ENCODE data around the gene FAM187B. TPM values are rescaled to one million over a fixed set of nuclear protein-coding genes. Genes with fewer than 3 reads are reported as not detected.

FAM187B gene
- total RNA-seq, 4 donors from 2014 or later = not detected

- TF ChIP-seq, protein P1, sequence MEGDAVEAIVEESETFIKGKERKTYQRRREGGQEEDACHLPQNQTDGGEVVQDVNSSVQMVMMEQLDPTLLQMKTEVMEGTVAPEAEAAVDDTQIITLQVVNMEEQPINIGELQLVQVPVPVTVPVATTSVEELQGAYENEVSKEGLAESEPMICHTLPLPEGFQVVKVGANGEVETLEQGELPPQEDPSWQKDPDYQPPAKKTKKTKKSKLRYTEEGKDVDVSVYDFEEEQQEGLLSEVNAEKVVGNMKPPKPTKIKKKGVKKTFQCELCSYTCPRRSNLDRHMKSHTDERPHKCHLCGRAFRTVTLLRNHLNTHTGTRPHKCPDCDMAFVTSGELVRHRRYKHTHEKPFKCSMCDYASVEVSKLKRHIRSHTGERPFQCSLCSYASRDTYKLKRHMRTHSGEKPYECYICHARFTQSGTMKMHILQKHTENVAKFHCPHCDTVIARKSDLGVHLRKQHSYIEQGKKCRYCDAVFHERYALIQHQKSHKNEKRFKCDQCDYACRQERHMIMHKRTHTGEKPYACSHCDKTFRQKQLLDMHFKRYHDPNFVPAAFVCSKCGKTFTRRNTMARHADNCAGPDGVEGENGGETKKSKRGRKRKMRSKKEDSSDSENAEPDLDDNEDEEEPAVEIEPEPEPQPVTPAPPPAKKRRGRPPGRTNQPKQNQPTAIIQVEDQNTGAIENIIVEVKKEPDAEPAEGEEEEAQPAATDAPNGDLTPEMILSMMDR (IDR thresholded peaks at IDR 0.05; ENCODE audit: low read depth) = no peak
These were observed 43.0 kb upstream of the FAM187B start for GRCh38 chr19:35271546-35271945.

GRCh38 chr19:35270381-35270811 is 41.9 kb upstream of the FAM187B start:
- TF ChIP-seq, protein P1 (IDR thresholded peaks at IDR 0.05; ENCODE audit: low read depth) = no peak

GRCh38 chr19:35269438-35270117 is 41.0 kb upstream of the FAM187B start:
- TF ChIP-seq, protein P1 (IDR thresholded peaks at IDR 0.05; ENCODE audit: low read depth) = no peak

DNA sequence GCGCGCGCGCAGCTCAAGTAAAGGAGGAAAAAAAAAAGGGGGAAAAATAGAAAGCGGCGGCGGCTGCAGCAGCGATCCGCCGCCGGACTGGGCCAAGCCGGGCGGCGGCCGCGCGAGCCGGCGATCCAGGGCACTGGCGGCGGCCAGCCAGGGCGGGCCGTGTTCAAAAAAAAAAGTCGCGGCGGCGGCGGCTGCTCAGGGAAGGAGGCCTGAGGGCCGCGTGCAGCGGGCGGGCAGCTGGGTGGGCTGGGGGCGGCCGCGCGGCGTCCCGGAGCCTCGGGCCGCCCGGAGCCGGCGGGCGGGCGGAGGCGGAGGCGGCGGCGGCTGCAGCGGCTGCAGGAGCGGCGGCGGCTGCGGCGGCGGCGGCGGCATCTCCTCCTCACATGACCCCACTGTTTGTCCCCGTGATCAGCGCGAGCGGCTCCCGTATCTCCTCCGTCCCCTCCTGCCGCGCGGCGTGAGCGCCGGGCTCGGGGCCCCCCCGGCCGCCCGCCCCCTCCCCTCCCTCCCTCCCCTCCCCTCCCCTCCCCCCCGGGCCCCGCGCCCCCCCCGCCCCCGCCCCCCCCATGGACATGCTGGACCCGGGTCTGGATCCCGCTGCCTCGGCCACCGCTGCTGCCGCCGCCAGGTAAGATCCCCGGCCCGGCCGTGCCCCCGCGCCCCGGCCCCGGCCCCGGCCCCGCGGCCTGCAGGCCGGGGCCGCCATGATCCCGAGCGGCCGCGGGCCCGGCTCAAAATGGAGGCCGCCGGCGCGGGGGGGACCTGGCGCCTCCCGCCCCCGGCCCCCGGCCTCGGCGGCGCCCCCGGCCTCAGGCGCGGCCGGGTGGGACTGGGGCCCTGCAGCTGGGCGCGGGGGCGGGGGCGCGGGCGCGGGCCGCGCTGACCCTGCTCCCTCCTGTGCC is 40.2 kb upstream of the FAM187B start, which contains the start of gene USF2:
USF2 (plus strand) TSS at position 427 of the 902 bp plus-strand sequence; CDS start at position 567, 140 bp downstream.
- TF ChIP-seq, protein P1 (IDR thresholded peaks at IDR 0.05; ENCODE audit: low read depth) = no peak

DNA sequence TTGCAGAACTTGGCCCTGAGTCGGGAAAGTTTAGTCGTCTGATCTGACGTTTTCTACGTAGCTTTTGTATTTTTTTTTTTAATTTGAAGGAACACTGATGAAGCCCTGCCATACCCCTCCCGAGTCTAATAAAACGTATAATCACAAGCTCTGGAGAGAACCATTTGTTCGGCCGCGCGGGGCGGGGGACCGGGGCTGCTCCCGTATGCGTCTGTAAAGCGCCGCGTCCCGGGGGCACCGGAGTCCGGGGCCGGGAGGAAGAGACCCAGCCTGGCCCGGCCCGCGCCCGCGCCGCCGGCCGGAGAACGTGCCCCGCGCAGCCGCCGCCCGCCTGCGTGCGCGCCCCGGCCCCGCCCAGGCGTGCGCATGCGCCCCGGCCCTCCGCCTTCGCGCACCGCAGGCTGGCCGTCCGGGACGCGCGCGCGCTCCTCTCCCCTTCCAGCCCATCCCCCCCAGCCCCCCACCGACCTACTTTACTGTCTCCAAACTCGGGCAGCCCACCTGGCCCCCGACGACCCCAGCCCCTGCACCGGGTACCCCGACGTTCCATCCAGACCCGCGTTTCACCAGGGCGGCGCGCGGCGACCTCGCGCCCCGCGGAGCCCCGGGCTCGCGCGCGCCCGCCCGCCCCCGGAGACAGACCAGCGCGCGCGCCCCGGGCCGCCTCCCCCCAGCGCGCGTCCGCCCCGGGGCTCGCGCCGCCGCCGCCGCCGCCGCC is 39.4 kb upstream of the FAM187B start:
- TF ChIP-seq, protein P1 (IDR thresholded peaks at IDR 0.05; ENCODE audit: low read depth) = no peak

GRCh38 chr19:35267353-35267817 is 38.8 kb upstream of the FAM187B start:
- TF ChIP-seq, protein P1 (IDR thresholded peaks at IDR 0.05; ENCODE audit: low read depth) = no peak

Measured in subcutaneous adipose tissue (tissue), 4 donors.